CD14-positive monocyte (primary cell): Measurements from ENCODE around the gene CLEC4G. TPM values are rescaled to one million over a fixed set of nuclear protein-coding genes. Genes with fewer than 3 reads are reported as not detected.

Source experiments
- DNase-seq, 3 donors: peaks; one replicate each; pipeline ENCODE4 v3.0.0-alpha.2; 2011 to 2022
- H2AFZ ChIP-seq: 2 replicates; pipeline ENCODE4 v1.6.0; 2012; ENCODE audit warnings: mild to moderate bottlenecking, low read depth, low read length, inconsistent platforms; ENCODE audit not compliant: insufficient read depth, poor library complexity, severe bottlenecking
- H3K27ac ChIP-seq, 2 donors: 1 replicate in 1 of 2; 2 replicates in 1 of 2; pipeline ENCODE4 v1.5.1; 2012 to 2013; ENCODE audit warnings: low read length in 2 of 2, control low read depth in 1 of 2, inconsistent platforms in 1 of 2, low read depth in 1 of 2, mild to moderate bottlenecking in 1 of 2
- H3K27me3 ChIP-seq, 2 donors: one replicate each; pipeline versions ENCODE4 v1.6.0 to v1.6.1; 2011 to 2013; ENCODE audit warnings: low read length in 2 of 2; ENCODE audit not compliant: control insufficient read depth in 2 of 2, insufficient read depth in 2 of 2
- H3K36me3 ChIP-seq, 2 donors: replicated peaks in 1 of 2; 1 replicate in 1 of 2; 2 replicates in 1 of 2; pipeline versions ENCODE4 v1.5.1 to v1.6.1; 2012 to 2013; ENCODE audit warnings: low read length in 2 of 2, control low read depth in 1 of 2, inconsistent platforms in 1 of 2, mild to moderate bottlenecking in 1 of 2; ENCODE audit not compliant: insufficient read depth in 2 of 2, control insufficient read depth in 1 of 2
- H3K4me1 ChIP-seq, 2 donors: 1 replicate in 1 of 2; 2 replicates in 1 of 2; pipeline versions ENCODE4 v1.5.1 to v1.6.1; 2012 to 2013; ENCODE audit warnings: low read length in 2 of 2, control low read depth in 1 of 2, inconsistent platforms in 1 of 2, mild to moderate bottlenecking in 1 of 2, moderate library complexity in 1 of 2; ENCODE audit not compliant: insufficient read depth in 2 of 2, control insufficient read depth in 1 of 2
- H3K4me2 ChIP-seq: replicated peaks from 2 replicates; pipeline ENCODE3; 2012; ENCODE audit warnings: low read length, moderate library complexity, mild to moderate bottlenecking; ENCODE audit not compliant: poor library complexity, severe bottlenecking; ENCODE audit errors: extremely low read depth
- H3K4me3 ChIP-seq, 3 experiments: fragments of 200-600 bp in 1 of 3; sonication (generic) in 1 of 3; replicated peaks in 1 of 3; 1 replicate in 2 of 3; 2 replicates in 1 of 3; pipeline ENCODE4 v1.5.1; 2011 to 2013; ENCODE audit warnings: low read length in 3 of 3, mild to moderate bottlenecking in 3 of 3, control low read depth in 2 of 3, low read depth in 2 of 3, inconsistent platforms in 1 of 3, moderate library complexity in 1 of 3
- H3K79me2 ChIP-seq: 2 replicates; pipeline ENCODE4 v1.6.0; 2012; ENCODE audit warnings: mild to moderate bottlenecking, control low read depth, inconsistent platforms, low read length, moderate library complexity; ENCODE audit not compliant: insufficient read depth
- H3K9ac ChIP-seq: 2 replicates; pipeline ENCODE4 v1.6.0; 2017; ENCODE audit warnings: low read length, mild to moderate bottlenecking; ENCODE audit not compliant: insufficient read depth, poor library complexity, severe bottlenecking
- H3K9me3 ChIP-seq, 2 donors: replicated peaks in 1 of 2; 1 replicate in 1 of 2; 2 replicates in 1 of 2; pipeline versions ENCODE4 v1.5.1 to v1.6.1; 2012 to 2013; ENCODE audit warnings: low read length in 2 of 2, control low read depth in 1 of 2; ENCODE audit not compliant: control insufficient read depth in 1 of 2, insufficient read depth in 1 of 2
- H4K20me1 ChIP-seq: 2 replicates; pipeline ENCODE4 v1.6.0; 2012; ENCODE audit warnings: mild to moderate bottlenecking, low read length, control low read depth, moderate library complexity; ENCODE audit not compliant: insufficient read depth
- H3K27ac Mint-ChIP-seq, 7 donors: one replicate each; pipeline ENCODE4 v1.8.0; 2020; ENCODE audit warnings: mild to moderate bottlenecking in 7 of 7, mixed read lengths in 7 of 7, moderate library complexity in 6 of 7, inconsistent platforms in 2 of 7
- H3K27me3 Mint-ChIP-seq, 3 donors: one replicate each; pipeline ENCODE4 v1.8.0; 2021 to 2022; ENCODE audit warnings: low read depth in 3 of 3, mild to moderate bottlenecking in 3 of 3, mixed read lengths in 3 of 3, moderate library complexity in 3 of 3, inconsistent platforms in 1 of 3
- H3K36me3 Mint-ChIP-seq, 2 donors: one replicate each; pipeline ENCODE4 v1.8.0; 2020; ENCODE audit warnings: mixed read lengths in 2 of 2, inconsistent platforms in 1 of 2, mild to moderate bottlenecking in 1 of 2
- H3K4me1 Mint-ChIP-seq: one replicate; pipeline ENCODE4 v1.8.0; 2020; ENCODE audit warnings: mild to moderate bottlenecking, mixed read lengths
- H3K4me3 Mint-ChIP-seq, 2 donors: one replicate each; pipeline ENCODE4 v1.8.0; 2020; ENCODE audit warnings: mild to moderate bottlenecking in 2 of 2, mixed read lengths in 2 of 2, moderate library complexity in 1 of 2
- H3K9me3 Mint-ChIP-seq, 7 donors: one replicate each; pipeline ENCODE4 v1.8.0; 2020 to 2022; ENCODE audit warnings: mixed read lengths in 7 of 7, mild to moderate bottlenecking in 6 of 7, moderate library complexity in 6 of 7, inconsistent platforms in 2 of 7
- CTCF ChIP-seq: fragments of 200-600 bp; IDR thresholded peaks from one replicate; pipeline ENCODE4 v1.8.0; 2022; ENCODE audit warnings: antibody characterized with exemption, mild to moderate bottlenecking
- WGBS: methylation state at CpG from one replicate; pipeline ENCODE4 v1.1.5; 2013; ENCODE audit warnings: missing lambda C conversion rate; ENCODE audit not compliant: insufficient coverage; 5-methylcytosine and 5-hydroxymethylcytosine counted together
- intact Hi-C, 2 donors: fragments of 100-400 bp; cut with micrococcal nuclease; formaldehyde crosslinking; loops; one replicate each; pipeline versions ENCODE4 v1.15.0 to v1.15.1; 2023
- polyA plus RNA-seq, 3 donors: library from polyadenylated mRNA; depleted of rRNA in 1 of 3; unstranded in 2 of 3; stranded (reverse) in 1 of 3; fragments of 300-500 nt in 2 of 3; fragments of >200 nt in 1 of 3; fragmentation: Illumina TruSeq in 2 of 3; gene quantifications; 1 replicate in 2 of 3; 2 replicates in 1 of 3; pipeline ENCODE4 v1.2.3, GENCODE V29; 2012 to 2021

CLEC4G gene
- polyA plus RNA-seq, 3 donors, result 4.7 to 7.9 (median 7.1) TPM

- intact Hi-C loops, result loop anchor here (2.0 to 5.0 kb wide), 4 partner anchors 33 to 119 kb away; partner anchors contain the start of gene STXBP2 (in 2 of the 2)
- H3K27ac ChIP-seq, result peak overlapping the region; percentile 76 to 96
- 60% methylated on average over 19 of the region's 22 CpGs for WGBS
These were observed 51.9 kb downstream of the CLEC4G start for GRCh38 chr19:7679771-7680605.

More at GRCh38 chr19:7679771-7680605, 51.9 kb downstream of the CLEC4G start:
- Histone ChIP-seq H3K4me1 (peaks cover 66 to 78% of the 10 kb centered on the region in 2 donors), H3K36me3 (peaks cover 12 to 22% of the 10 kb centered on the region in 2 donors), H3K9ac (peak overlapping the region; percentile 98), H3K27me3 (no peaks in the 10 kb centered on the region), H2AFZ (no peak overlapping the region), H3K4me2 (peak overlapping the region; percentile 97), H3K4me3 (peak overlapping the region in 2 of 3 experiments; percentile 7 to 96), H4K20me1 (peaks cover 23% of the 10 kb centered on the region), H3K9me3 (no peaks in the 10 kb centered on the region), H3K79me2 (peaks cover 92% of the 10 kb centered on the region)
- TF ChIP-seq CTCF, result no peak
- peaks cover 0 to 2% (median 0%) of the 10 kb centered on the region in 3 donors for H3K27me3 Mint-ChIP-seq
- peaks cover 14 to 36% of the 10 kb centered on the region in 2 donors for H3K36me3 Mint-ChIP-seq
- H3K4me1 Mint-ChIP-seq, result peaks cover 62% of the 10 kb centered on the region
- peak overlapping the region; percentile 69 to 71 for H3K4me3 Mint-ChIP-seq
- DNase-seq, result peak in 1 of 3 donors; percentile 11
- H3K27ac Mint-ChIP-seq, result peak overlapping the region; percentile 93 to 99 (median 98)
- no peaks in the 10 kb centered on the region for H3K9me3 Mint-ChIP-seq
